T-cell (primary cell): Measurements from ENCODE around the gene SEC24A. TPM values are rescaled to one million over a fixed set of nuclear protein-coding genes. Genes with fewer than 3 reads are reported as not detected.
A peak's percentile ranks its signal among the peaks of the same experiment; 100 is the strongest.
"Not testable (repeated sequence)": the region's sequence is repeated elsewhere in the genome, so short reads cannot be mapped to it uniquely, and the experiment has no call there.

Experiments
- ATAC-seq, 4 experiments: fragments of 200-7000 bp in 3 of 4; fragments of 150-1000 bp in 1 of 4; cut with Tn5 transposase; replicated peaks in 1 of 4; 1 replicate in 3 of 4; 2 replicates in 1 of 4; pipeline ENCODE4 v1.10.0; 2021; ENCODE audit warnings: moderate library complexity in 3 of 4, mild to moderate bottlenecking in 2 of 4, moderate number of reproducible peaks in 1 of 4
- CTCF ChIA-PET, 2 donors: fragments of 300-600 bp; sonication (Branson Sonifier 250); formaldehyde crosslinking; loops; one replicate each; lab custom pipeline; 2022; ENCODE audit warnings: antibody characterized with exemption in 2 of 2; lab: Charles Lee
- POLR2A ChIA-PET, 2 donors: fragments of 300-600 bp; sonication (Branson Sonifier 250); formaldehyde crosslinking; loops; one replicate each; lab custom pipeline; 2022; ENCODE audit warnings: antibody characterized with exemption in 2 of 2; lab: Charles Lee
- DNase-seq, 35 experiments: peaks; one replicate each; pipeline versions ENCODE4 v3.0.0 to v3.0.0-alpha.2; 2013 to 2023
- H3K27ac ChIP-seq: one replicate; pipeline ENCODE4 v1.5.1; 2013; ENCODE audit warnings: low read length
- H3K27me3 ChIP-seq, 2 experiments: replicated peaks in 1 of 2; 1 replicate in 1 of 2; 2 replicates in 1 of 2; pipeline versions ENCODE4 v1.6.1 to v1.7.0; 2013; ENCODE audit warnings: low read length in 1 of 2, mixed read lengths in 1 of 2; ENCODE audit not compliant: control insufficient read depth in 2 of 2, insufficient read depth in 2 of 2; ENCODE audit errors: extremely low read depth in 1 of 2
- H3K36me3 ChIP-seq, 2 donors: 1 replicate in 1 of 2; 2 replicates in 1 of 2; pipeline versions ENCODE4 v1.6.1 to v1.7.0; 2013; ENCODE audit warnings: low read length in 1 of 2; ENCODE audit not compliant: control insufficient read depth in 2 of 2, insufficient read depth in 1 of 2; ENCODE audit errors: extremely low read depth in 1 of 2
- H3K4me1 ChIP-seq, 2 experiments: 1 replicate in 1 of 2; 2 replicates in 1 of 2; pipeline versions ENCODE4 v1.6.1 to v1.7.0; 2013; ENCODE audit warnings: low read length in 2 of 2, mixed read lengths in 1 of 2; ENCODE audit not compliant: insufficient read depth in 2 of 2, control insufficient read depth in 1 of 2; ENCODE audit errors: extremely low read depth in 1 of 2
- H3K4me3 ChIP-seq, 2 donors: 1 replicate in 1 of 2; 2 replicates in 1 of 2; pipeline versions ENCODE4 v1.5.1 to v1.7.0; 2013; ENCODE audit warnings: mild to moderate bottlenecking in 2 of 2, low read length in 1 of 2, moderate library complexity in 1 of 2; ENCODE audit not compliant: control insufficient read depth in 1 of 2; ENCODE audit errors: extremely low read depth in 1 of 2
- H3K9me3 ChIP-seq: 2 replicates; pipeline ENCODE4 v1.7.0; 2013
- H3K27ac Mint-ChIP-seq, 2 donors: one replicate each; pipeline ENCODE4 v1.8.0; 2020 to 2021; ENCODE audit warnings: mild to moderate bottlenecking in 2 of 2, mixed read lengths in 2 of 2
- H3K27me3 Mint-ChIP-seq, 2 donors: one replicate each; pipeline ENCODE4 v1.8.0; 2021 to 2022; ENCODE audit warnings: mixed read lengths in 2 of 2
- H3K36me3 Mint-ChIP-seq: one replicate; pipeline ENCODE4 v1.8.0; 2021; ENCODE audit warnings: mixed read lengths
- H3K4me1 Mint-ChIP-seq, 3 donors: one replicate each; pipeline ENCODE4 v1.8.0; 2020 to 2022; ENCODE audit warnings: mixed read lengths in 3 of 3, mild to moderate bottlenecking in 1 of 3
- H3K4me3 Mint-ChIP-seq, 3 donors: one replicate each; pipeline ENCODE4 v1.8.0; 2020 to 2022; ENCODE audit warnings: mild to moderate bottlenecking in 3 of 3, mixed read lengths in 3 of 3, moderate library complexity in 3 of 3
- H3K9me3 Mint-ChIP-seq, 3 donors: one replicate each; pipeline ENCODE4 v1.8.0; 2020 to 2022; ENCODE audit warnings: mixed read lengths in 3 of 3
- WGBS: methylation state at CpG from one replicate; pipeline ENCODE4 v1.1.5; 2013; ENCODE audit warnings: missing lambda C conversion rate; ENCODE audit not compliant: insufficient coverage; 5-methylcytosine and 5-hydroxymethylcytosine counted together
- total RNA-seq, 35 experiments: library from RNA in 6 of 35; stranded (reverse) in 6 of 35; fragments of 120-200 nt in 1 of 35; gene quantifications; one replicate each; pipeline versions ENCODE4 v1.2.1 to v1.2.4 and lab custom pipeline; 2013 to 2026

SEC24A gene
- total RNA-seq, 5 donors from 2014 or later (not counting 1 experiment from before 2014, with no cell fraction given), result 15.4 to 17.7 (median 16.1) TPM

GRCh38 chr5:134642931-134643530 is 5.6 kb upstream of the SEC24A start:
- no peaks in the 10 kb centered on the region for H3K9me3 Mint-ChIP-seq
- ChIA-PET CTCF (interaction anchor here in 1 of 2 donors (0.6 to 1.0 kb wide), 2 partner anchors 96 to 261 kb away, joined by 3 to 6 read pairs; no protein-coding TSS in a partner anchor), POLR2A (interaction anchor here in 1 of 2 donors (0.7 kb wide), 1 partner anchor 12 kb away, joined by 3 read pairs; no protein-coding TSS in a partner anchor)
- 100% methylated on average over 3 of the region's 6 CpGs for WGBS
- no peaks in the 10 kb centered on the region for H3K36me3 Mint-ChIP-seq
- Histone ChIP-seq H3K4me1 (peaks cover 4 to 9% of the 10 kb centered on the region in 2 experiments), H3K27ac (no peak overlapping the region), H3K9me3 (no peaks in the 10 kb centered on the region), H3K4me3 (no peak overlapping the region), H3K27me3 (no peaks in the 10 kb centered on the region), H3K36me3 (no peaks in the 10 kb centered on the region)
- ATAC-seq (no peak), DNase-seq (no peak)
- no peak overlapping the region for H3K4me3 Mint-ChIP-seq
- H3K27me3 Mint-ChIP-seq, result no peaks in the 10 kb centered on the region
- peaks cover 5 to 10% (median 8%) of the 10 kb centered on the region in 3 donors for H3K4me1 Mint-ChIP-seq
- peak overlapping the region; percentile 11 to 18 for H3K27ac Mint-ChIP-seq

GRCh38 chr5:134647750-134648424 is 698 bp upstream of the SEC24A start:
- Histone ChIP-seq H3K27me3 (no peaks in the 10 kb centered on the region), H3K4me3 (peak overlapping the region; percentile 93 to 95), H3K9me3 (no peaks in the 10 kb centered on the region), H3K27ac (peak overlapping the region; percentile 100), H3K36me3 (no peaks in the 10 kb centered on the region), H3K4me1 (peaks cover 17 to 33% of the 10 kb centered on the region in 2 experiments)
- H3K27me3 Mint-ChIP-seq, result no peaks in the 10 kb centered on the region
- H3K9me3 Mint-ChIP-seq, result no peaks in the 10 kb centered on the region
- H3K4me3 Mint-ChIP-seq, result peak overlapping the region; percentile 93 to 98 (median 97)
- ATAC-seq (peak; percentile 48 to 56 (median 49)), DNase-seq (peak in 19 of 35 experiments; percentile 3 to 68 (median 24))
- ChIA-PET POLR2A (interaction anchor here (0.5 to 0.6 kb wide), 2 partner anchors 54 to 133 kb away, joined by 3 to 4 read pairs; no protein-coding TSS in a partner anchor), CTCF (interaction anchor here in 1 of 2 donors (0.5 to 0.9 kb wide), 2 partner anchors 61 to 91 kb away, joined by 3 to 4 read pairs; no protein-coding TSS in a partner anchor)
- WGBS, result 0% methylated on average over 8 of the region's 15 CpGs
- no peaks in the 10 kb centered on the region for H3K36me3 Mint-ChIP-seq
- peaks cover 27 to 33% (median 32%) of the 10 kb centered on the region in 3 donors for H3K4me1 Mint-ChIP-seq
- H3K27ac Mint-ChIP-seq, result peak overlapping the region; percentile 95 to 99

- peak overlapping the region; percentile 93 to 95 for H3K4me3 ChIP-seq
- peaks cover 27 to 36% (median 33%) of the 10 kb centered on the region in 3 donors for H3K4me1 Mint-ChIP-seq
- H3K9me3 Mint-ChIP-seq, result no peaks in the 10 kb centered on the region
- DNase-seq (peak in 6 of 35 experiments; percentile 2 to 32 (median 4)), ATAC-seq (no peak)
- H3K9me3 ChIP-seq, result no peaks in the 10 kb centered on the region
- peaks cover 17 to 33% of the 10 kb centered on the region in 2 experiments for H3K4me1 ChIP-seq
- H3K27ac ChIP-seq, result peak overlapping the region; percentile 100
- WGBS, result 0% methylated on average over 5 of the region's 18 CpGs
- no peaks in the 10 kb centered on the region for H3K27me3 Mint-ChIP-seq
- no peaks in the 10 kb centered on the region for H3K36me3 ChIP-seq
- H3K36me3 Mint-ChIP-seq, result no peaks in the 10 kb centered on the region
- H3K4me3 Mint-ChIP-seq, result peak overlapping the region; percentile 93 to 98 (median 97)
- no peaks in the 10 kb centered on the region for H3K27me3 ChIP-seq
- ChIA-PET POLR2A (interaction anchor here (0.8 to 0.9 kb wide), 2 partner anchors 11 to 424 kb away, joined by 3 to 5 read pairs; no protein-coding TSS in a partner anchor), CTCF (interaction anchor here in 1 of 2 donors (0.9 kb wide), 1 partner anchor 15 kb away, joined by 4 read pairs; no protein-coding TSS in a partner anchor)
- H3K27ac Mint-ChIP-seq, result peak overlapping the region; percentile 95 to 99
Observed at GRCh38 chr5:134649163-134649835, 714 bp downstream of the SEC24A start.

GRCh38 chr5:134650660-134651059 is 2.1 kb downstream of the SEC24A start:
- ATAC-seq, H3K36me3 ChIP-seq, H3K4me3 ChIP-seq, H3K9me3 ChIP-seq, H3K9me3 Mint-ChIP-seq, H3K36me3 Mint-ChIP-seq, H3K27me3 Mint-ChIP-seq, DNase-seq, H3K27ac ChIP-seq, H3K27me3 ChIP-seq, H3K27ac Mint-ChIP-seq: not testable (repeated sequence)
- H3K4me1 Mint-ChIP-seq, result peaks cover 29 to 40% (median 39%) of the 10 kb centered on the region in 3 donors
- CTCF ChIA-PET, result interaction anchor here (0.6 to 0.7 kb wide), 3 partner anchors 66 to 362 kb away, joined by 3 to 4 read pairs (median 4); no protein-coding TSS in a partner anchor
- WGBS, result 100% methylated on average over 1 of the region's 6 CpGs
- peak overlapping the region in 2 of 3 donors; percentile 14 to 93 for H3K4me3 Mint-ChIP-seq
- POLR2A ChIA-PET, result interaction anchor here in 1 of 2 donors (0.6 kb wide), 1 partner anchor 646 kb away, joined by 7 read pairs; no protein-coding TSS in a partner anchor
- H3K4me1 ChIP-seq, result peaks cover 17 to 33% of the 10 kb centered on the region in 2 experiments

GRCh38 chr5:134651531-134651930 is 2.9 kb downstream of the SEC24A start:
- POLR2A ChIA-PET, result interaction anchor here in 1 of 2 donors (0.6 kb wide), 1 partner anchor 646 kb away, joined by 7 read pairs; no protein-coding TSS in a partner anchor
- peaks cover 33 to 45% (median 41%) of the 10 kb centered on the region in 3 donors for H3K4me1 Mint-ChIP-seq
- CTCF ChIA-PET, result interaction anchor here (0.6 to 0.7 kb wide), 2 partner anchors 67 to 250 kb away, joined by 4 read pairs; no protein-coding TSS in a partner anchor

More at GRCh38 chr5:134651531-134651930, 2.9 kb downstream of the SEC24A start:
- Histone ChIP-seq H3K4me3 (no peak overlapping the region), H3K27me3 (no peaks in the 10 kb centered on the region), H3K27ac (no peak overlapping the region), H3K36me3 (no peaks in the 10 kb centered on the region), H3K9me3 (no peaks in the 10 kb centered on the region), H3K4me1 (peaks cover 17 to 33% of the 10 kb centered on the region in 2 experiments)
- Mint-ChIP-seq H3K27ac (no peak overlapping the region), H3K27me3 (no peaks in the 10 kb centered on the region), H3K4me3 (no peak overlapping the region), H3K9me3 (no peaks in the 10 kb centered on the region), H3K36me3 (no peaks in the 10 kb centered on the region)
- ATAC-seq (no peak), DNase-seq (no peak)
- WGBS, result no CpG with 5 or more reads among the region's 4 CpGs
